ENCODE results near the gene SGMS1.

SGMS1 gene

DNA sequence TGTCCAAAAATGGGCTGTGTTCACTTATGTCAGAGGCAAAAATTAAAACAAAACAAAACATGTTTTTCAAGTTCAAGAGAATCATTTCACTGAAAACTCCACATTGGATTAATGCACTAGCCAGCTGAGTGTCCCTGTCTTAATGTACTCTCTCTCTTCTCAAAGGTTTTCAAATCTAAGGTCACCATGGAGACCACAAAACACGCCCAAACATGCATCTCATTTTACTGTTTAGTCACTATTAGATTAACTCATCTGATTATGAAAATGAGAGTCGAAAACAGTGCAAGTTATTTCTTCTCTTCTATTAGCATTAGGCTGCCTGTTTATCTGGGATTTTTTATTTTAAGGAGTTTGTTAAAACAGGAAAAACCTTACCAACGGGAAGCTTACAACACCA, 301.7 kb downstream of the SGMS1 start (continued):
- TF ChIP-seq, protein P1, sequence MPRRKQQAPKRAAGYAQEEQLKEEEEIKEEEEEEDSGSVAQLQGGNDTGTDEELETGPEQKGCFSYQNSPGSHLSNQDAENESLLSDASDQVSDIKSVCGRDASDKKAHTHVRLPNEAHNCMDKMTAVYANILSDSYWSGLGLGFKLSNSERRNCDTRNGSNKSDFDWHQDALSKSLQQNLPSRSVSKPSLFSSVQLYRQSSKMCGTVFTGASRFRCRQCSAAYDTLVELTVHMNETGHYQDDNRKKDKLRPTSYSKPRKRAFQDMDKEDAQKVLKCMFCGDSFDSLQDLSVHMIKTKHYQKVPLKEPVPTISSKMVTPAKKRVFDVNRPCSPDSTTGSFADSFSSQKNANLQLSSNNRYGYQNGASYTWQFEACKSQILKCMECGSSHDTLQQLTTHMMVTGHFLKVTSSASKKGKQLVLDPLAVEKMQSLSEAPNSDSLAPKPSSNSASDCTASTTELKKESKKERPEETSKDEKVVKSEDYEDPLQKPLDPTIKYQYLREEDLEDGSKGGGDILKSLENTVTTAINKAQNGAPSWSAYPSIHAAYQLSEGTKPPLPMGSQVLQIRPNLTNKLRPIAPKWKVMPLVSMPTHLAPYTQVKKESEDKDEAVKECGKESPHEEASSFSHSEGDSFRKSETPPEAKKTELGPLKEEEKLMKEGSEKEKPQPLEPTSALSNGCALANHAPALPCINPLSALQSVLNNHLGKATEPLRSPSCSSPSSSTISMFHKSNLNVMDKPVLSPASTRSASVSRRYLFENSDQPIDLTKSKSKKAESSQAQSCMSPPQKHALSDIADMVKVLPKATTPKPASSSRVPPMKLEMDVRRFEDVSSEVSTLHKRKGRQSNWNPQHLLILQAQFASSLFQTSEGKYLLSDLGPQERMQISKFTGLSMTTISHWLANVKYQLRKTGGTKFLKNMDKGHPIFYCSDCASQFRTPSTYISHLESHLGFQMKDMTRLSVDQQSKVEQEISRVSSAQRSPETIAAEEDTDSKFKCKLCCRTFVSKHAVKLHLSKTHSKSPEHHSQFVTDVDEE (CRISPR knock-in tag; IDR thresholded peaks at IDR 0.05) = no peak

DNA sequence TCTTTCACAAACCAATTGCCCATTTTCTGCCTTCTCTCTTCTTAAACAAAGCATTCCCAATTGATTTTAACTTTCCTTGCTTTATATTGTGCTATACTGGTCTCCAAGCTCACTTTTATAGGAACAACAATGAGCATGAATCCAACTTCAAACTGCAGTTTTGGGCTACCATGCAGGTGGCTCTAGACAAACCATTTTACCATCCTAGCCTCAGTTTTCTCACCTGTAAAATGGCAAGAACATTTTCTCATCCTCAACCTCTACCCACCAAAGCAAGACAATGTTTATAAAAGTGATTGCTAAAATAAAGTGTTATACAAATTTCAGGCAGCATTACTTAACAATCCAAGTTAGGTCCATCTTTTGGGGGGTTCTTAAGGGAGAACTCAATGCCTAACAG, 305.6 kb downstream of the SGMS1 start:
- ATAC-seq = no peak
- TF ChIP-seq ZFP30 (CRISPR knock-in tag; IDR thresholded peaks at IDR 0.05) = no peak
- TF ChIP-seq ESRRG (CRISPR knock-in tag; IDR thresholded peaks at IDR 0.05) = no peak
- TF ChIP-seq ISL1 (CRISPR knock-in tag; IDR thresholded peaks at IDR 0.05) = no peak
- no peak for TF ChIP-seq RARB (CRISPR knock-in tag; IDR thresholded peaks at IDR 0.05)
- TF ChIP-seq ZNF8 (CRISPR knock-in tag; IDR thresholded peaks at IDR 0.05) = no peak
- TF ChIP-seq, protein P2, sequence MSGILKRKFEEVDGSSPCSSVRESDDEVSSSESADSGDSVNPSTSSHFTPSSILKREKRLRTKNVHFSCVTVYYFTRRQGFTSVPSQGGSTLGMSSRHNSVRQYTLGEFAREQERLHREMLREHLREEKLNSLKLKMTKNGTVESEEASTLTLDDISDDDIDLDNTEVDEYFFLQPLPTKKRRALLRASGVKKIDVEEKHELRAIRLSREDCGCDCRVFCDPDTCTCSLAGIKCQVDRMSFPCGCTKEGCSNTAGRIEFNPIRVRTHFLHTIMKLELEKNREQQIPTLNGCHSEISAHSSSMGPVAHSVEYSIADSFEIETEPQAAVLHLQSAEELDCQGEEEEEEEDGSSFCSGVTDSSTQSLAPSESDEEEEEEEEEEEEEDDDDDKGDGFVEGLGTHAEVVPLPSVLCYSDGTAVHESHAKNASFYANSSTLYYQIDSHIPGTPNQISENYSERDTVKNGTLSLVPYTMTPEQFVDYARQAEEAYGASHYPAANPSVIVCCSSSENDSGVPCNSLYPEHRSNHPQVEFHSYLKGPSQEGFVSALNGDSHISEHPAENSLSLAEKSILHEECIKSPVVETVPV (CRISPR knock-in tag; IDR thresholded peaks at IDR 0.05) = no peak
- no peak for TF ChIP-seq ARNTL (CRISPR knock-in tag; IDR thresholded peaks at IDR 0.05; ENCODE audit: borderline replicate concordance, low read depth)
- TF ChIP-seq, protein P3, sequence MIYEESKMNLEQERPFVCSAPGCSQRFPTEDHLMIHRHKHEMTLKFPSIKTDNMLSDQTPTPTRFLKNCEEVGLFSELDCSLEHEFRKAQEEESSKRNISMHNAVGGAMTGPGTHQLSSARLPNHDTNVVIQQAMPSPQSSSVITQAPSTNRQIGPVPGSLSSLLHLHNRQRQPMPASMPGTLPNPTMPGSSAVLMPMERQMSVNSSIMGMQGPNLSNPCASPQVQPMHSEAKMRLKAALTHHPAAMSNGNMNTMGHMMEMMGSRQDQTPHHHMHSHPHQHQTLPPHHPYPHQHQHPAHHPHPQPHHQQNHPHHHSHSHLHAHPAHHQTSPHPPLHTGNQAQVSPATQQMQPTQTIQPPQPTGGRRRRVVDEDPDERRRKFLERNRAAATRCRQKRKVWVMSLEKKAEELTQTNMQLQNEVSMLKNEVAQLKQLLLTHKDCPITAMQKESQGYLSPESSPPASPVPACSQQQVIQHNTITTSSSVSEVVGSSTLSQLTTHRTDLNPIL (CRISPR knock-in tag; IDR thresholded peaks at IDR 0.05; ENCODE audit: low read depth) = no peak
- no peak for TF ChIP-seq TOX (CRISPR knock-in tag; IDR thresholded peaks at IDR 0.05; ENCODE audit: borderline replicate concordance)
- no peak for TF ChIP-seq ZFP3 (CRISPR knock-in tag; IDR thresholded peaks at IDR 0.05)
- TF ChIP-seq TCF4 (CRISPR knock-in tag; IDR thresholded peaks at IDR 0.05; ENCODE audit: borderline replicate concordance) = no peak
- no peak for TF ChIP-seq ZNF565 (CRISPR knock-in tag; conservative IDR thresholded peaks at IDR 0.05; ENCODE audit: low read depth)
- no peak for TF ChIP-seq PPARA (CRISPR knock-in tag; IDR thresholded peaks at IDR 0.05; ENCODE audit: borderline replicate concordance)
- TF ChIP-seq CSDC2 (CRISPR knock-in tag; IDR thresholded peaks at IDR 0.05) = no peak
- TF ChIP-seq ZC3H10 (CRISPR knock-in tag; IDR thresholded peaks at IDR 0.05) = no peak
- TF ChIP-seq, protein P1 (CRISPR knock-in tag; IDR thresholded peaks at IDR 0.05) = no peak
- TF ChIP-seq BACH2 (CRISPR knock-in tag; IDR thresholded peaks at IDR 0.05; ENCODE audit: borderline replicate concordance) = no peak
- TF ChIP-seq GLIS3 (CRISPR knock-in tag; IDR thresholded peaks at IDR 0.05) = no peak
- TF ChIP-seq, protein P4, sequence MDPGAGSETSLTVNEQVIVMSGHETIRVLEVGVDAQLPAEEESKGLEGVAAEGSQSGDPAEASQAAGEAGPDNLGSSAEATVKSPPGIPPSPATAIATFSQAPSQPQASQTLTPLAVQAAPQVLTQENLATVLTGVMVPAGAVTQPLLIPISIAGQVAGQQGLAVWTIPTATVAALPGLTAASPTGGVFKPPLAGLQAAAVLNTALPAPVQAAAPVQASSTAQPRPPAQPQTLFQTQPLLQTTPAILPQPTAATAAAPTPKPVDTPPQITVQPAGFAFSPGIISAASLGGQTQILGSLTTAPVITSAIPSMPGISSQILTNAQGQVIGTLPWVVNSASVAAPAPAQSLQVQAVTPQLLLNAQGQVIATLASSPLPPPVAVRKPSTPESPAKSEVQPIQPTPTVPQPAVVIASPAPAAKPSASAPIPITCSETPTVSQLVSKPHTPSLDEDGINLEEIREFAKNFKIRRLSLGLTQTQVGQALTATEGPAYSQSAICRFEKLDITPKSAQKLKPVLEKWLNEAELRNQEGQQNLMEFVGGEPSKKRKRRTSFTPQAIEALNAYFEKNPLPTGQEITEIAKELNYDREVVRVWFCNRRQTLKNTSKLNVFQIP (CRISPR knock-in tag; IDR thresholded peaks at IDR 0.05; ENCODE audit: borderline replicate concordance, low read depth) = no peak
- no peak for TF ChIP-seq OSR1 (CRISPR knock-in tag; IDR thresholded peaks at IDR 0.05)

Measured in SK-N-SH treated with all-trans-retinoic acid at 6 μM for 48 hours (cell line).